ENCODE measurements around the gene XXYLT1. TPM values are rescaled to one million over a fixed set of nuclear protein-coding genes. Genes with fewer than 3 reads are reported as not detected.

Gene XXYLT1
- total RNA-seq, 1 donor from 2014 or later: 2.8 TPM

Other genes with a start within 250 kb of the XXYLT1 start
- 13.2 TPM for gene ACAP2, start 171.9 kb upstream of the XXYLT1 start, total RNA-seq

Measured in left lobe of liver (tissue), 1 donor.